NOMO-1 (cell line): ENCODE results near the gene INTU.

Source experiments
- DNase-seq, 2 experiments: peaks; one replicate each; lab custom pipeline; 2025; ENCODE audit not compliant: unreplicated experiment in 2 of 2; lab: John Stamatoyannopoulos, UW

INTU gene

GRCh38 chr4:127737295-127737694, 104.5 kb downstream of the INTU start:
- DNase-seq = no peak

DNA sequence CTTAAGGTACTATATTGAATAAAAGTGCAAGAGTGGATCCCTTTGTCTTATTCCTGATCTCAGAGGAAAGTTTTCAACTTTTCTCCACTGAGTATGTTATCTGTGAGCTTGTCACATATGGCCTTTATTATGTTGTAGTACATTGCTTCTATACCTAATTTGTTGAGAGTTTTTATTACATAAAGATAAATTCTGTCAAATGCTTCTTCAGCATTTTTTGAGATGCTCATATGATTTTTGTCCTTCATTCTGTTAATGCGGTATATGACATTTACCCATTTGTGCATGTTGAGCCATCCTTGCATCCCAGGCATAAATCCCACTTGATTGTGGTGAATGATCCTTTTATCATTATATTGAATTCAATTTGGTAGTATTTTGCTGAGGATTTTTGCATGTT, 108.5 kb downstream of the INTU start:
- no peak for DNase-seq

DNA sequence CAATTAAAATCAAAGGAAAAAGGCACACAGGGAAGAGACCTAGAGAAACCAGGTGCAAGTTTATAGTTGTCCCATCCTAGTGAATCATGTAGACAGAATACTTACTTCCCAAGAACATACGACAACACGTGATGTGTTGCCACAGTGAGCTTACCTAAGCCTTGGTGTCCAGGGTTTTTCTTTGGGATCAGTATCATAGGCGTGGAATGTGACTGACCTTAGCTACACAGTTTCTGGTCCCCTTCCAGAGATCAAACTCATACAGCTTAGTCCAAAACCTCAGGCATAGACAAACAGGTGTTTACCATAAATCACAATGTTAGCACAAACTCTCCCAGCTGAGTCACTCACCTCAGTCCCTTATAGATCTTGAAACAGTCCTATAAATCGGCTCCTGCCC, 115.1 kb downstream of the INTU start:
- no peak for DNase-seq

DNA sequence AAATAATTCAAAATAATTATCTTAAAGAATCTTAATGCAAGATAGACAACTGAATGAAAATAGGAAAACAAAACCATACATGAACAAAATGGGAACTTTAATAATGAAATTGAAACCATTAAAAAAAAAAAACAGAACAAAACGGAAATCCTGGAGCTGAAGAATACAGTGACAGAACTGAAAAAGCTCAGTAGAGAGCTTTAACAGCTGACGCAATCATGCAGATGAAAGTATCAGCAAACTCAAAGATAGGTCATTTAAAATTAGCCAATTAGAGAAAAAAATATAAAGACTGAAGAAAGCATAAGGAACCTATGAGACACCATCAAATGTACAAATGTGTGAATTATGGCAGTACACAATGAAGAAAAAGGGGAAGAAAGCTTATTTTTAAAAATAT, 116.2 kb downstream of the INTU start:
- DNase-seq = no peak

- DNase-seq = no peak
Observed at GRCh38 chr4:127756906-127757305, 124.1 kb downstream of the INTU start.

GRCh38 chr4:127759228-127759820, 126.6 kb downstream of the INTU start:
- no peak for DNase-seq

DNA sequence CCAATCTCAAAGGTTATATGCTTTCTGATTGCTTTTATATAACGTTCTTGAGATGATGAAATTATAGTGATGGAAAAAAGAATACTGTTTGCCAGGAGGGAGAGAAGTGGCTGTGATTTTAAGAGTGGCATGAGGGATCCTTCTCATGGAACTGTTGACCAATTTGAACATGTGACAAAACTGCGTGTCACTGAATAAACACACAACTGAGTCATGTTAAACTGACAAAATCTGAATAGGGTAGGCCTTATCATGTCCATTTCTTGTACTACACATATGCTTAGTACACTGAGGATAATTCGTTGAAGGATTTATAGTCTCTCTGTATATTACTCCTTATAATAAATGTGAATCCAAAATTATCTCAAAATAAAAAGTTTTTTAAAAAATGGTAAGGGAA, 127.1 kb downstream of the INTU start:
- DNase-seq = no peak

GRCh38 chr4:127771535-127772275, 138.9 kb downstream of the INTU start:
- no peak for DNase-seq

DNA sequence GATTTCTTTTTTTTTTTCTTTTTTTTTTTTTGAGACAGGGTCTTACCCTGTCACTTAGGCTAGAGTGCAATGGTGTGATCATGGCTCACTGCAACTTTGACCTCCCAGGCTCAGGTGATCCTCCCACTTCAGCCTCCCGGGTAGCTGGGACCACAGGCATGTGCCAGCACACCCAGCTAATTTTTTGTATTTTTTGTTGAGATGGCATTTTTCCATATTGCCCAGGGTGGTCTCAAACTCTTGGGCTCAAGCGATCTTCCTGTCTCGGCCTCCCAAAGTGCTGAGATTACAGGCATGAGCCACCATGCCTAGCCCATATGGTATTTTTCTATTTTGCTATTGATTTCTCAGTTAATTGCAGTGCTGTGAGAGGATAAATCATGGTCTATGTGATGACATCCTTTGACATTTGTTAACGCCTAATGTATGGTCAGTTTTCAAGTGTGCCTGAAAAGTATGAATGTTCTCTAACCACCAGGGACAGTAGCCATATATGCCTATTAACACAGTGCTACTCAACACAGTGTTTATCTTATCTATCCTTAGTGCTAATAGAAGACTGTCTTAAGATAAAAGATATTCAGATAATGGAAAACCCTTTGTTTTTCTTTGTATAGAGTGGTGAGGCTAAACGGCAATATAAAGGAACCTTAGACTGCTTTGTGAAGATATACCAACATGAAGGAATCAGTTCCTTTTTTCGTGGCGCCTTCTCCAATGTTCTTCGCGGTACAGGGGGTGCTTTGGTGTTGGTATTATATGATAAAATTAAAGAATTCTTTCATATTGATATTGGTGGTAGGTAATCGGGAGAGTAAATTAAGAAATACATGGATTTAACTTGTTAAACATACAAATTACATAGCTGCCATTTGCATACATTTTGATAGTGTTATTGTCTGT, 140.3 kb downstream of the INTU start:
- DNase-seq = peak; percentile 27 to 76

GRCh38 chr4:127775843-127776242, 143.1 kb downstream of the INTU start:
- no peak for DNase-seq
